Vagina (tissue), 2 donors: ENCODE results near the gene MFSD12.

Experiments
- POLR2A ChIP-seq, 2 donors: fragments of 450-650 bp; IDR thresholded peaks; one replicate each; pipeline ENCODE4 v1.6.1; 2017; ENCODE audit warnings: antibody characterized with exemption in 2 of 2, mild to moderate bottlenecking in 2 of 2, moderate library complexity in 2 of 2
- TF ChIP-seq, protein P1 (sequence below), 3 experiments: fragments of 450-650 bp in 2 of 3; fragments of 200-600 bp in 1 of 3; sonication (generic) in 1 of 3; IDR thresholded peaks; one replicate each; pipeline ENCODE4 v1.5.1; 2017 to 2019; ENCODE audit warnings: antibody characterized with exemption in 3 of 3, mild to moderate bottlenecking in 2 of 3, moderate library complexity in 2 of 3

DNA sequence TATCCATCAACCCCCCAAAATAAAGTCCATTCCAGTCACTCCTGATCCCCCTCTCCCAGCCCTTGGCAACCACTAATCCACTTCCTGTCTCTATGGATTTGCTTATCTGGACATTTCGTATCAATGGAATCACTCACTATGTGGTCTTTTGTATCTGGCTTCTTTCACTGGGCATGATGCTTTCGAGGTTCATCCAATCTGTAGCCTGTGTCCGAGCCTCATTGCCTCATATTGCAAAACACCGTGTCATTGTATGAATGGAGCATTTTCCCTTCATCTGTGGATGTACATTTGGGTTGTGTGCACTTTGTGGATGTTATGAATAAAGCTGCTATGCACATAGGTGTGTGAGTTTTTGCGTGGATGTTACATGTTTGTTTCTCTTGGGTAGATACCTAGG, 52.7 kb downstream of the MFSD12 start:
- TF ChIP-seq, protein P1, sequence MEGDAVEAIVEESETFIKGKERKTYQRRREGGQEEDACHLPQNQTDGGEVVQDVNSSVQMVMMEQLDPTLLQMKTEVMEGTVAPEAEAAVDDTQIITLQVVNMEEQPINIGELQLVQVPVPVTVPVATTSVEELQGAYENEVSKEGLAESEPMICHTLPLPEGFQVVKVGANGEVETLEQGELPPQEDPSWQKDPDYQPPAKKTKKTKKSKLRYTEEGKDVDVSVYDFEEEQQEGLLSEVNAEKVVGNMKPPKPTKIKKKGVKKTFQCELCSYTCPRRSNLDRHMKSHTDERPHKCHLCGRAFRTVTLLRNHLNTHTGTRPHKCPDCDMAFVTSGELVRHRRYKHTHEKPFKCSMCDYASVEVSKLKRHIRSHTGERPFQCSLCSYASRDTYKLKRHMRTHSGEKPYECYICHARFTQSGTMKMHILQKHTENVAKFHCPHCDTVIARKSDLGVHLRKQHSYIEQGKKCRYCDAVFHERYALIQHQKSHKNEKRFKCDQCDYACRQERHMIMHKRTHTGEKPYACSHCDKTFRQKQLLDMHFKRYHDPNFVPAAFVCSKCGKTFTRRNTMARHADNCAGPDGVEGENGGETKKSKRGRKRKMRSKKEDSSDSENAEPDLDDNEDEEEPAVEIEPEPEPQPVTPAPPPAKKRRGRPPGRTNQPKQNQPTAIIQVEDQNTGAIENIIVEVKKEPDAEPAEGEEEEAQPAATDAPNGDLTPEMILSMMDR (IDR thresholded peaks at IDR 0.05) = no peak
- TF ChIP-seq POLR2A (IDR thresholded peaks at IDR 0.05) = no peak
